Measurements from ENCODE around the gene PCSK6. TPM values are rescaled to one million over a fixed set of nuclear protein-coding genes. Genes with fewer than 3 reads are reported as not detected.
A peak's percentile ranks its signal among the peaks of the same experiment; 100 is the strongest.

PCSK6 gene
- total RNA-seq, 1 experiment from 2014 or later: 3.7 TPM

DNA sequence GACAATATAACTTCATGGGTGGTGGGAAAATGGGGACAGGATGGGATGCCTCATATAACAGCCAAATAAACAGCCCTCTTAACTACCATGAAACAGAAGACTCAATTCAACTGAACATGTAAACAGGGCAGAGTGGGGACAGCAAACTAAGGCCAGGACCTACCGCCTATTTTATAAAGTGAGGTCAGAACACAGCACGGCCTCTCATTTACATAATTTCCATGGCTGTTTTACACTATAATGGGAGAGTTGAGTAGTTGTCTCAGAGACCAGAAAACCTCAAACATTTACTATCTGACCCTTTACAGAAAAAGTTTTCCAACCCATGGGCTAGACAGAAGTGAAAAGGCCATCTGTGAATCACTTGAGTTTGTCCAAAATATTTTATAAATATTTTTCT, 137.8 kb downstream of the PCSK6 start:
- H2AFZ ChIP-seq (ENCODE audit: low read length): no peak overlapping the region
- no peaks in the 10 kb centered on the region for H3K9me2 ChIP-seq (replicated peaks; ENCODE audit: low read length)
- ATAC-seq (no peak), DNase-seq (no peak)
- intact Hi-C loops (cut with micrococcal nuclease): no loop called here
- no peaks in the 10 kb centered on the region for H3K36me3 ChIP-seq (ENCODE audit: low read depth, low read length)
- H3K4me2 ChIP-seq (ENCODE audit: low read length): no peak overlapping the region
- H3K4me1 ChIP-seq (ENCODE audit: insufficient read depth, low read length): no peaks in the 10 kb centered on the region
- ChIA-PET CTCF (no interaction called here), POLR2A (ENCODE audit: unreplicated experiment) (no interaction called here)
- no peaks in the 10 kb centered on the region for H3F3A ChIP-seq (ENCODE audit: low read length, unreplicated experiment)
- TF ChIP-seq, protein P1, sequence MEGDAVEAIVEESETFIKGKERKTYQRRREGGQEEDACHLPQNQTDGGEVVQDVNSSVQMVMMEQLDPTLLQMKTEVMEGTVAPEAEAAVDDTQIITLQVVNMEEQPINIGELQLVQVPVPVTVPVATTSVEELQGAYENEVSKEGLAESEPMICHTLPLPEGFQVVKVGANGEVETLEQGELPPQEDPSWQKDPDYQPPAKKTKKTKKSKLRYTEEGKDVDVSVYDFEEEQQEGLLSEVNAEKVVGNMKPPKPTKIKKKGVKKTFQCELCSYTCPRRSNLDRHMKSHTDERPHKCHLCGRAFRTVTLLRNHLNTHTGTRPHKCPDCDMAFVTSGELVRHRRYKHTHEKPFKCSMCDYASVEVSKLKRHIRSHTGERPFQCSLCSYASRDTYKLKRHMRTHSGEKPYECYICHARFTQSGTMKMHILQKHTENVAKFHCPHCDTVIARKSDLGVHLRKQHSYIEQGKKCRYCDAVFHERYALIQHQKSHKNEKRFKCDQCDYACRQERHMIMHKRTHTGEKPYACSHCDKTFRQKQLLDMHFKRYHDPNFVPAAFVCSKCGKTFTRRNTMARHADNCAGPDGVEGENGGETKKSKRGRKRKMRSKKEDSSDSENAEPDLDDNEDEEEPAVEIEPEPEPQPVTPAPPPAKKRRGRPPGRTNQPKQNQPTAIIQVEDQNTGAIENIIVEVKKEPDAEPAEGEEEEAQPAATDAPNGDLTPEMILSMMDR (conservative IDR thresholded peaks at IDR 0.05; ENCODE audit: low read depth, low read length): no peak
- TF ChIP-seq EZH2 (IDR thresholded peaks at IDR 0.05; ENCODE audit: low read length, unreplicated experiment): no peak
- TF ChIP-seq EZH2phosphoT487 (IDR thresholded peaks at IDR 0.05; ENCODE audit: borderline replicate concordance, low read length): no peak
- H3K4me3 ChIP-seq (ENCODE audit: low read length): no peak overlapping the region
- H3K27me3 ChIP-seq (ENCODE audit: low read length): peaks cover 46% of the 10 kb centered on the region
- H3K9me3 ChIP-seq (ENCODE audit: low read length): no peaks in the 10 kb centered on the region
- no peak overlapping the region for H3K27ac ChIP-seq (ENCODE audit: low read length)
- H3K79me2 ChIP-seq (ENCODE audit: low read length): no peaks in the 10 kb centered on the region
- no peak overlapping the region for H3K9ac ChIP-seq (ENCODE audit: low read length)
- H4K20me1 ChIP-seq (ENCODE audit: low read length): no peaks in the 10 kb centered on the region
- no TSS peak for BruUV-seq (replicated peaks)

DNA sequence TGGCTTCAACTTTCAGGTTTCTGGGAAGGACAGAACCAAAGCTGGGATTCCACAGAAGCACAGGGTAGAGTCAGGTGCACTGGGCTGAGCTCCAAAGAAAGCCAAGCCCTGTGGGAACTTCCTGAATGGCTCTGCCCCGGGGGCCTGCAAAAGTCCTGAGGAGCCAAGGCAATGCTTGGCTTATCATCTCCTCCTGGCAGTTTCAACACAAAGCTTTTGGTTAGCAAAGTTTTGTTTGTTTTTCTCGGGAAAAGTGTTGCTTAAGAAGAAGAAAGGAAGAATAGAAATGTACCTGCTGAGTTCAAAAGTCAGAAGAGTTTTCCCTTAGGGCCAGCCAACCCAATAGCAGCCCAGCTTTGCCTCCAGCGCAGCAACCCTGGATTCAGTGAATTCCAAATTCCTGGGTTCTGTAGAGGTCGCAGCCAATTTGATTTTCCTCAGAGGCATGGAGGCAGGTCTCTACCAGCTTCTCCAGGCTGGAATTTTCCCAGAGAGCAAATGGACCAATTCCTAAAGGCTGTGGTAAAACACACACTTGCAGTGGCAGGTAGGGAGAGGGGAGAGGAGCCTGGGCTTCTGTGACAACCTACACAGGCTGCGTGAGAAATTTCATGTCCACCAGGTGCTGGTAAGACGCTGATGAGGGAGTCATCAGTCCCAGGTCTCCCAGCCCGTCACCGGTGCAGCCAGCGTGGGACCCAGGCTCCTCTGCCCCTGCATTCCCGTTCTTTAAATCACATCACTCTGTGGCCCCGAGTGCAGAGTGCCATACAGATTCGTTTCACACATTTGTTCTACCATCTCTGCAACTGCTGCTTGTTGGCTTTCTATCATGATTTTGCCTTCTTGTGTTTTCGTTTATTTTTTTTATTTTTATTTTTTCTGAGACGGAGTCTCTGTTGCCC, 140.2 kb downstream of the PCSK6 start:
- Histone ChIP-seq H2AFZ (ENCODE audit: low read length) (no peak overlapping the region), H3K9me2 (replicated peaks; ENCODE audit: low read length) (no peaks in the 10 kb centered on the region), H3K4me3 (ENCODE audit: low read length) (no peak overlapping the region), H3K79me2 (ENCODE audit: low read length) (no peaks in the 10 kb centered on the region), H3K27ac (ENCODE audit: low read length) (no peak overlapping the region), H3K27me3 (ENCODE audit: low read length) (peaks cover 61% of the 10 kb centered on the region), H3F3A (ENCODE audit: low read length, unreplicated experiment) (no peaks in the 10 kb centered on the region), H3K9ac (ENCODE audit: low read length) (no peak overlapping the region), H3K36me3 (ENCODE audit: low read depth, low read length) (no peaks in the 10 kb centered on the region), H3K9me3 (ENCODE audit: low read length) (no peaks in the 10 kb centered on the region), H3K4me2 (ENCODE audit: low read length) (no peak overlapping the region), H4K20me1 (ENCODE audit: low read length) (no peaks in the 10 kb centered on the region), H3K4me1 (ENCODE audit: insufficient read depth, low read length) (no peaks in the 10 kb centered on the region)
- intact Hi-C loops (cut with micrococcal nuclease): no loop called here
- DNase-seq: peak; percentile 61
- BruUV-seq (replicated peaks): no TSS peak
- ChIA-PET POLR2A (ENCODE audit: unreplicated experiment) (no interaction called here), CTCF (no interaction called here)
- peak; percentile 31; the same call in 1 of the 2 replicates for ATAC-seq
- no peak for TF ChIP-seq EZH2phosphoT487 (IDR thresholded peaks at IDR 0.05; ENCODE audit: borderline replicate concordance, low read length)
- TF ChIP-seq, protein P1 (conservative IDR thresholded peaks at IDR 0.05; ENCODE audit: low read depth, low read length): no peak
- no peak for TF ChIP-seq EZH2 (IDR thresholded peaks at IDR 0.05; ENCODE audit: low read length, unreplicated experiment)

DNA sequence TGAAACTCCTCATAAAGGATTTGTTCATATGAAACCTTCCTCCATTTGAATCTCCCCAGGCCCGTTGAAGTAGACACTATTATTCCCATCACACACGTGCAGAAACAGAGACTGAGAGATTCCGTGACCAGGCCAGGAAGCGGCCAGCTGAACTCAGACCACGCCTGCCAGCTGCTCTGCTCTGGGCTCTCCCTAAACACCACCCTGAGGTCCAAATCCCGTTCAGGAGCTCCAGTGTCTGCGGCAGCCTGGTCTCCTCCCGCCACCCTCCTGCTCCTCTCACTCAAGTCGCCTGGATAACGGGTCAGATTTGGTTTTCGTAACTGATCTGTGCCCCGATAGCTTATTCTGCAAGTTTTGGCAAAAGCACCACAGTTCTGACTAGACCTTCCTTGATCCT, 140.9 kb downstream of the PCSK6 start:
- H3K4me2 ChIP-seq (ENCODE audit: low read length): no peak overlapping the region
- ATAC-seq: no peak
- no peak overlapping the region for H3K9ac ChIP-seq (ENCODE audit: low read length)
- H3K27ac ChIP-seq (ENCODE audit: low read length): no peak overlapping the region
- TF ChIP-seq EZH2phosphoT487 (IDR thresholded peaks at IDR 0.05; ENCODE audit: borderline replicate concordance, low read length): no peak
- TF ChIP-seq, protein P1 (conservative IDR thresholded peaks at IDR 0.05; ENCODE audit: low read depth, low read length): no peak
- TF ChIP-seq EZH2 (IDR thresholded peaks at IDR 0.05; ENCODE audit: low read length, unreplicated experiment): no peak
- POLR2A ChIA-PET (ENCODE audit: unreplicated experiment): no interaction called here
- H3K36me3 ChIP-seq (ENCODE audit: low read depth, low read length): no peaks in the 10 kb centered on the region
- no peaks in the 10 kb centered on the region for H3K4me1 ChIP-seq (ENCODE audit: insufficient read depth, low read length)
- H3K79me2 ChIP-seq (ENCODE audit: low read length): no peaks in the 10 kb centered on the region
- no TSS peak for BruUV-seq (replicated peaks)
- no peaks in the 10 kb centered on the region for H4K20me1 ChIP-seq (ENCODE audit: low read length)
- CTCF ChIA-PET: no interaction called here
- H3K4me3 ChIP-seq (ENCODE audit: low read length): no peak overlapping the region
- intact Hi-C loops (cut with micrococcal nuclease): no loop called here
- H2AFZ ChIP-seq (ENCODE audit: low read length): no peak overlapping the region
- no peak for DNase-seq
- no peaks in the 10 kb centered on the region for H3F3A ChIP-seq (ENCODE audit: low read length, unreplicated experiment)
- H3K9me2 ChIP-seq (replicated peaks; ENCODE audit: low read length): no peaks in the 10 kb centered on the region
- H3K9me3 ChIP-seq (ENCODE audit: low read length): no peaks in the 10 kb centered on the region
- H3K27me3 ChIP-seq (ENCODE audit: low read length): peaks cover 62% of the 10 kb centered on the region

Data from PC-3 (cell line).